GM12872 (cell line): ENCODE data around the gene SOHLH1.

Experiments
- CTCF ChIP-seq: IDR thresholded peaks from 3 replicates; pipeline ENCODE4 v1.5.1; 2011; ENCODE audit warnings: low read depth, mild to moderate bottlenecking, low read length, moderate library complexity; ENCODE audit not compliant: insufficient read depth

SOHLH1 gene

GRCh38 chr9:135664801-135665794 lies 34.2 kb downstream of the SOHLH1 start:
- TF ChIP-seq CTCF, result no peak

GRCh38 chr9:135664266-135664665 lies 35.0 kb downstream of the SOHLH1 start:
- no peak for TF ChIP-seq CTCF

- TF ChIP-seq CTCF, result no peak
These were observed 35.4 kb downstream of the SOHLH1 start for GRCh38 chr9:135663857-135664256.

GRCh38 chr9:135663451-135663770 lies 35.9 kb downstream of the SOHLH1 start:
- TF ChIP-seq CTCF, result no peak

- TF ChIP-seq CTCF, result no peak
These were observed 36.4 kb downstream of the SOHLH1 start, which contains the start of gene LCN9 for GRCh38 chr9:135662758-135663450. Gene LCN9, plus strand, starts transcription at chr9:135663309. Its CDS starts 13 bp downstream, at chr9:135663322.

GRCh38 chr9:135661816-135662560 lies 37.3 kb downstream of the SOHLH1 start:
- no peak for TF ChIP-seq CTCF

- TF ChIP-seq CTCF, result no peak
These were observed 38.9 kb downstream of the SOHLH1 start for GRCh38 chr9:135660407-135660806.
